Natural killer cell (primary cell): Measurements from ENCODE around the gene GPR34. TPM values are rescaled to one million over a fixed set of nuclear protein-coding genes. Genes with fewer than 3 reads are reported as not detected.

ENCODE experiments used
- ATAC-seq, 3 donors: fragments of 150-1000 bp in 2 of 3; fragments of 200-7000 bp in 1 of 3; cut with Tn5 transposase; 1 replicate in 1 of 3; 2 replicates in 2 of 3; pipeline ENCODE4 v1.10.0; 2021; ENCODE audit warnings: mild to moderate bottlenecking in 2 of 3, moderate library complexity in 2 of 3
- DNase-seq, 2 donors: peaks; one replicate each; pipeline versions ENCODE4 v3.0.0 to v3.0.0-alpha.2; 2013 to 2021; ENCODE audit warnings: mixed read lengths in 1 of 2
- H3K27ac ChIP-seq: one replicate; pipeline ENCODE4 v1.5.1; 2013; ENCODE audit warnings: mild to moderate bottlenecking, low read length
- H3K27me3 ChIP-seq: one replicate; pipeline ENCODE4 v1.6.1; 2013; ENCODE audit warnings: low read length; ENCODE audit not compliant: control insufficient read depth, insufficient read depth
- H3K36me3 ChIP-seq: one replicate; pipeline ENCODE4 v1.6.1; 2013; ENCODE audit warnings: low read length; ENCODE audit not compliant: control insufficient read depth, insufficient read depth
- H3K4me1 ChIP-seq: one replicate; pipeline ENCODE4 v1.6.1; 2013; ENCODE audit warnings: low read length; ENCODE audit not compliant: control insufficient read depth, insufficient read depth
- H3K4me3 ChIP-seq: one replicate; pipeline ENCODE4 v1.5.1; 2013; ENCODE audit warnings: low read length
- H3K9me3 ChIP-seq: one replicate; pipeline ENCODE4 v1.6.1; 2013; ENCODE audit warnings: low read length; ENCODE audit not compliant: control insufficient read depth, insufficient read depth
- H3K27ac Mint-ChIP-seq, 2 donors: one replicate each; pipeline ENCODE4 v1.8.0; 2022; ENCODE audit warnings: mild to moderate bottlenecking in 2 of 2, mixed read lengths in 2 of 2, moderate library complexity in 1 of 2
- H3K27me3 Mint-ChIP-seq, 2 donors: one replicate each; pipeline ENCODE4 v1.8.0; 2022; ENCODE audit warnings: low read depth in 2 of 2, mixed read lengths in 2 of 2
- H3K36me3 Mint-ChIP-seq: one replicate; pipeline ENCODE4 v1.8.0; 2022; ENCODE audit warnings: mixed read lengths
- H3K4me1 Mint-ChIP-seq, 2 donors: one replicate each; pipeline ENCODE4 v1.8.0; 2022; ENCODE audit warnings: mixed read lengths in 2 of 2
- H3K4me3 Mint-ChIP-seq: one replicate; pipeline ENCODE4 v1.8.0; 2022; ENCODE audit warnings: mild to moderate bottlenecking, moderate library complexity, mixed read lengths
- H3K9me3 Mint-ChIP-seq, 2 donors: one replicate each; pipeline ENCODE4 v1.8.0; 2022; ENCODE audit warnings: mixed read lengths in 2 of 2
- CTCF ChIP-seq: fragments of 200-600 bp; IDR thresholded peaks from one replicate; pipeline ENCODE4 v1.8.0; 2022; ENCODE audit warnings: antibody characterized with exemption
- WGBS: methylation state at CpG from one replicate; pipeline ENCODE4 v1.1.7; 2013; ENCODE audit warnings: missing lambda C conversion rate; ENCODE audit not compliant: insufficient coverage; 5-methylcytosine and 5-hydroxymethylcytosine counted together
- intact Hi-C: fragments of 100-400 bp; cut with micrococcal nuclease; formaldehyde crosslinking; loops from one replicate; pipeline ENCODE4 v1.14.2; 2022
- total RNA-seq, 4 donors: library from RNA; stranded (reverse); fragments of 120-200 nt in 1 of 4; gene quantifications; one replicate each; pipeline versions ENCODE4 v1.2.3 to v1.2.4, GENCODE V29; 2013 to 2022

The GPR34 gene
- total RNA-seq, 3 donors from 2014 or later (not counting 1 experiment from before 2014, with no cell fraction given): 0.61 to 6.0 (median 0.68) TPM

- H3K9me3 Mint-ChIP-seq: no peaks in the 10 kb centered on the region
- H3K27me3 ChIP-seq: no peaks in the 10 kb centered on the region
- peaks cover 9% of the 10 kb centered on the region in 2 donors for H3K4me1 Mint-ChIP-seq
- 90% methylated on average over 2 of the region's 3 CpGs for WGBS
- H3K4me1 ChIP-seq: peaks cover 8% of the 10 kb centered on the region
- H3K27ac ChIP-seq: no peak overlapping the region
- no peak overlapping the region for H3K4me3 ChIP-seq
- DNase-seq (no peak), ATAC-seq (no peak)
- peaks cover 3 to 23% of the 10 kb centered on the region in 2 donors for H3K27me3 Mint-ChIP-seq
- H3K9me3 ChIP-seq: no peaks in the 10 kb centered on the region
- H3K27ac Mint-ChIP-seq: no peak overlapping the region
- H3K36me3 Mint-ChIP-seq: no peaks in the 10 kb centered on the region
- H3K36me3 ChIP-seq: no peaks in the 10 kb centered on the region
- no peak for TF ChIP-seq CTCF
- no peak overlapping the region for H3K4me3 Mint-ChIP-seq
- intact Hi-C loops: no loop called here
These were observed 4.6 kb upstream of the GPR34 start for GRCh38 chrX:41684138-41684537.

GRCh38 chrX:41684940-41685339, 3.8 kb upstream of the GPR34 start:
- H3K27ac ChIP-seq: no peak overlapping the region
- H3K9me3 Mint-ChIP-seq: no peaks in the 10 kb centered on the region
- no peak overlapping the region for H3K4me3 ChIP-seq
- no peak overlapping the region for H3K4me3 Mint-ChIP-seq
- H3K4me1 ChIP-seq: peaks cover 8% of the 10 kb centered on the region
- intact Hi-C loops: no loop called here
- no peak for ATAC-seq
- WGBS: no CpG with 5 or more reads among the region's 2 CpGs
- DNase-seq: no peak
- no peaks in the 10 kb centered on the region for H3K27me3 ChIP-seq
- H3K27me3 Mint-ChIP-seq: peaks cover 3 to 23% of the 10 kb centered on the region in 2 donors
- H3K9me3 ChIP-seq: no peaks in the 10 kb centered on the region
- peaks cover 9% of the 10 kb centered on the region in 2 donors for H3K4me1 Mint-ChIP-seq
- no peaks in the 10 kb centered on the region for H3K36me3 Mint-ChIP-seq
- no peaks in the 10 kb centered on the region for H3K36me3 ChIP-seq
- H3K27ac Mint-ChIP-seq: no peak overlapping the region
- no peak for TF ChIP-seq CTCF

GRCh38 chrX:41686788-41687187, 2.0 kb upstream of the GPR34 start:
- WGBS: no CpG with 5 or more reads among the region's 4 CpGs
- no peak overlapping the region for H3K27ac Mint-ChIP-seq
- H3K36me3 Mint-ChIP-seq: no peaks in the 10 kb centered on the region
- Histone ChIP-seq H3K9me3 (no peaks in the 10 kb centered on the region), H3K4me3 (no peak overlapping the region), H3K27me3 (no peaks in the 10 kb centered on the region), H3K27ac (no peak overlapping the region), H3K36me3 (no peaks in the 10 kb centered on the region), H3K4me1 (peaks cover 10% of the 10 kb centered on the region)
- no peak for DNase-seq
- TF ChIP-seq CTCF: no peak
- ATAC-seq: no peak
- H3K27me3 Mint-ChIP-seq: peaks cover 3 to 23% of the 10 kb centered on the region in 2 donors
- H3K4me1 Mint-ChIP-seq: peaks cover 9% of the 10 kb centered on the region in 2 donors
- no peaks in the 10 kb centered on the region for H3K9me3 Mint-ChIP-seq
- no peak overlapping the region for H3K4me3 Mint-ChIP-seq
- intact Hi-C loops: no loop called here

- no peak for DNase-seq
- WGBS: no CpG with 5 or more reads among the region's 2 CpGs
- Mint-ChIP-seq H3K36me3 (no peaks in the 10 kb centered on the region), H3K27ac (no peak overlapping the region), H3K4me1 (peaks cover 18 to 19% of the 10 kb centered on the region in 2 donors), H3K4me3 (no peak overlapping the region), H3K9me3 (no peaks in the 10 kb centered on the region), H3K27me3 (peaks cover 3 to 23% of the 10 kb centered on the region in 2 donors)
- Histone ChIP-seq H3K36me3 (no peaks in the 10 kb centered on the region), H3K27me3 (no peaks in the 10 kb centered on the region), H3K4me1 (peaks cover 12% of the 10 kb centered on the region), H3K4me3 (no peak overlapping the region), H3K27ac (no peak overlapping the region), H3K9me3 (no peaks in the 10 kb centered on the region)
- ATAC-seq: no peak
- intact Hi-C loops: no loop called here
- TF ChIP-seq CTCF: no peak
These were observed 617 bp upstream of the GPR34 start for GRCh38 chrX:41688156-41688555.
